ENCODE data around the gene FNBP1.
"Not testable (repeated sequence)": the region's sequence is repeated elsewhere in the genome, so short reads cannot be mapped to it uniquely, and the experiment has no call there.

Gene FNBP1

DNA sequence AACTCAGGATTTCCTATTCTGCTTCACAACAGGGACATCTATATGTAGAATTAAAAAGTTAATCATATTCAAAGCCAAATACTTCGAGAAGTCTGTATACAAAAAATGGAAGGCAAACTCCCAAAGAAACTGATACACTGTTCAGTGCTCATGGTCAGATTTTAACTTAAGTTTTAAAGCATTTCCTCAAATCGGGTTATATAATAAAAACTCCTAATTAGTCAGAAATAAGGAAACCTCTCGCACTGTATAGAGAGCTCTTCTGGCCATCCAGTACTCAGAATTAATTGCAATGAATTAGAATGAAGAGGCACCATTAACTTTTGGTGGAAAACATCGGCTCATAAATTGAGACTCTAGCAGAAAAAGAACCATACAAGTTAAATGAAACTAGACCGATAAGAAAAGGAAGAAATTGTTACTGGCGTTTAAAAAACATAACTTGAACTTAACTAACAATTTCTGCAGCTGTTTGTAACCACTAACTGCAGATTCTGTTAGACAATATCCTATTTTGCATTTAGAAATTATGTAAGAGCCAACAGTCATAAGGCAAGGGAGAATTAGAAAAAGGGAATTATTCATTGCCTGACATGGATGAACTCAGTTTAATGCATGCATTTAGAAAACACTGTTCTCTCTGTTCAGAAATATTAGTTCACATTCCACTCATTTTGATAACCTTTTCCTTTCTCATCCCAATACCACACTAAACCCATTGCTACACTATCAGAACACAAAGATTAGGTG is 96.6 kb downstream of the FNBP1 start:
- DNase-seq: no peak

DNA sequence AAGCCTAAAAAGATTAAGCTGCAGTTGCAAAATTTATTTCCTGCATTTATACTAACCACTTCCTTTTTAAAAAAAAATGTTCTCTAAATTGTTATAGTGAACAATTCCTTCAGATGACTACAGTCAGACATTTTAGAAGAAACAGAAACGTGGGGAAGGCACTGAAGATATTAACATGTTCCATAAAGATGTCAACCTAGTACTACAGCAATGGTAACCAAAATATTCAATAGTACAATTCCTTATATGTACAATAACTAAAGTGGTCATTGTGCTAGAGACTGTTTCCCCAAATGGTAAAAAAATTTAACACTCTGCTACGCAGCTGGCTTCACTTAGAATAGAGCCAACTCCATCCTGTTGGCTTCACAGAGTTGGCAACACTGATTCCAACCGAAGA is 97.7 kb downstream of the FNBP1 start:
- DNase-seq: no peak

DNA sequence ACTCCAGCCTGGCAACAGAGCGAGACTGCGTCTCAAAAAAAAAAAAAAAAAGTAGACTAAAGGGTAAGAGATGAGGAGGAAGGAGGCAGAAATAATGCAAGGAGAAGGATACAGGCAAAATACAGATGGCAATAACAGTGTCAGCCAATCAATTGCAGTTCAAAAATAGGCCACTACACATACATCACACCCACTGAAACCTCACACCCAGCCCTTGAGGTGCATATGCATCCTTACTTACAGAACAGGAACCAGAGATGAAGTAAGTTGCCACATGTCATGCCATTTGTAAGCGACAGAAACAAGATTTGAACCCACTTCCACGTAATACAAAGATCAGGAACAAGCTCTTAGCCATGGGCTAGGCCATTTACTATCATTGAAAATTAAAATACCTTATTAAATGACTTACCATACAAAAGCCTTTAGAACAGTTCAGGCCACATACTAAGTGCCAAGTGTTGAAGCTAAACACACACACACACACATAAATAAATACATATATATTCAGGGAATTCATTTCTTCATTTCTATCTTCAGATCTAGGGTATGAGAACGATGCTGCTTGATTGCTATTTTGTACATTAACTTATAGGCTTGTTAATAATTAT is 98.4 kb downstream of the FNBP1 start:
- DNase-seq: no peak

DNA sequence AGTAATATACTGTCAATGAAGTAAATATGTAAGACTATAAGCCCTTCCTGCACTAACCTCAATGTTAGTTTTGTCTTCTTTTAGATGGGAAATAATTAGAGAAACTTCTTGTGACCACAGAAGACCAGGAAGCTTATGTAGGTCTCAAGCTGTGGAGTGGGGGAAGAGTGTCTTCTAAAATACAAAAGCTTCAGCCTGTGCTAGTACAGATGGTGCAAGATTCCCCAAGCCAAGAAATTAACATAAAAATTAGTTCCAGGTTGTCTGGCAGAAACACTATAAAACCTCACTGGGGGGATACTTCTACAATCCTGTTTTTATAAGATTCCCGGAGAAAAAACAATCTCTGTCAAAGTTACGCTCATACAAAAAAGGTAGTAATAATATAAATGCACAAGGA is 103.6 kb downstream of the FNBP1 start:
- no peak for DNase-seq

DNA sequence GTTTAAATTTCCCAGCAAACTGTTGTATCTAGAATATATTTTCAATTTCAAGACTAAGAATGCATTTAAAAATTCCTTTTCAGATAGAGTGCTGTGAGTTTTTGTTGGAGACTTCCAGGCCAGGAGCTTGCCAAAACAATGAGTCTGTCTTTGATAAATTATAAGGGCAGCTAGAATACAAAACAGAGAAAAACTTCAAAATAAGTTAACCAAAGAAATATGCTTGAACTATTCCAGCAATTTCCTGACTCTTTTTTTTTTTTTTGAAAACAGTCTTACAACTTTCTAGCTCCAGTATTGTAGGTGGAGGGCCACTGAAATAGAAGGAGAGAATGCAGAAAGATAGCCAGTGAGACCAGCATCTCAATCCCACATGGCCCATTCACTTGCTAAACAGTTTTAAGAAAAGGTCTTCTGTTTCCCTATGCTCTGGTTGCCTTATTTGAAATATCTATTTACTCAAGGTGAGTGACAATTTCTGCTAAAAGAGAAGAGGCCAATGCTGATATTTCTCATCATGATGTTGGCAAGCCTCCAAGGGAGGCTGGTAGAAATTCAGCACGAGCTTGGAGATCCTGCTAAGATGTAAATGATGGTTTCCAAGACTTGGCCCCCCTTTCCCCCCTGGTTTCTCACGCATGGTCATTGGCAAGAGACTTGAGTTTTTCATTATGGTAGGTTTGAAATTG is 104.6 kb downstream of the FNBP1 start:
- DNase-seq: no peak

DNA sequence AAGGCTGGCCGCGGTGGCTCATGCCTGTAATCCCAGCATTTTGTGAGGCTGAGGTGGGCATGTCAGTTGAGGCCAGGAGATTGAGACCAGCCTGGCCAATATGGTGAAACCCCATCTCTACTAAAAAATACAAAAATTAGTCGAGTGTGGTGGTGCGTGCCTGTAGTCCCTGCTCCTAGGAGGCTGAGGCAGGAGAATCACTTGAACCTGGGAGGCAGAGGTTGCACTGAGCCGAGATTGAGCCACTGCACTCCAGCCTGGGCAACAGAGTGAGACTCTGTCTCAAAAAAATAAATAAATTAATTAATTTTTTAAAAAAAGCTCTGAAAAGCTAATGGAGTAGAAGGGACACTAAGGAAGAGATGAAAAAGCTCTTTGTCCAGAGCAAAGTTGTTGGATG is 105.1 kb downstream of the FNBP1 start:
- DNase-seq: not testable (repeated sequence)

DNA sequence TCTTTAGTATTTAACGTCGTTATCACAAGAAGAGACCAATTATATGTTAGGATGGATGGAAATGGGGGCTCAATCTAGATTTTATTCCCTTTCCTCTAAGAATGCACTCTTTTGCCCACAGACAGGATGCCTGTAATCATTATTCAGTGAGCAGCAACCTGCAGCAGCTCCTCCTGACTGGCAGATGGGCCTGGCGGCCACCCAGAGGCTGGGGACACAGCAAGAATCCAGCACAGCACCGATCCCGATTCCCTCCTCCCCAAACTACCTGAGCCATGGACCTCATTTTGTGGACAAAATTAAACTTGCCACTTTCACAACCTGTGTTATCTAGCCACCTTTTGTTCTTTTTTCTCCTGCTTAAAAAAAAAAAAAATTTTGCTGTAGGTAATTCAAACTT is 106.8 kb downstream of the FNBP1 start:
- no peak for DNase-seq

DNA sequence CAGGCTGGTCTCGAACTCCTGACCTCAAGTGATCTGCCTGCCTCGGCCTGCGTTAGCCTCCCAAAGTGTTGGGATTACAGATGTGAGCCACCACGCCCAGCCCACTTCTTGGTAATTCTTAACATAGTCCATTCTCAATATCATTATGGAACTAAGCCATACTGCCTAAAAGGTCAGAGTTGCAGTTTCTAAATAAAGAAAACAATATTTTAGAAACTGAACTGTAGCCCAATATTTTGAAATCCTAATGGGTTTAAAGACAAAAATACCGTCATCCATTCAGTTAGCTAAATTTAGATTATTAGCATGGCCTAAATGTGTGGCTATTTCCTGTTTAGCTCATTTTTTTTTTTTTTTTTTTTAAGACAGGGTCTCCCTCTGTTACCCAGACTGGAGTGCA is 108.2 kb downstream of the FNBP1 start:
- DNase-seq: no peak

DNA sequence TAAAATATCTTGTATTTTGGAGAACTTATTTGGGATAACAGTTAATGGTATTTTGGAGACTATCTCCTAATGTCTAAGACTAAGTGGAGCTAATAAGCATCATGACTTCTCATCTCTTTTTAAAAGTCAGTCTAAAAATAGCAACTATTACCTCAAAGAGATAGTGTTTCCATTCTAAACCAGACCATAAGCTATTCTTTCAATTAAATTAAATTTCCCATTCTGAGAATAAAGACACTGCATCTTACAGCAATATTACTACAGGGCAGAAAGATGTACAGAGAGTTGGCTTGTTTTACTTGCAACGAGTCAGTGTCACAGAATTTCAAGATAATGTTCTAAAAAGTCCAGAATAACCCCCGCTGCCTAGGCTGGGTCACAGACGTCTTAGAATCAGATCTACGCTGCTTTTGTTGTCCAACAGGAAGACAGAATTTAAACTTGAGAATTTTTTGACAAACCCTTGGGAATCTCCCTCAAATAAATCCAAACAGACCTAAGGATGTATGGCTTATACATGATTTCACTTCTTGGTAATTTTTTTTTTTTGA is 108.9 kb downstream of the FNBP1 start:
- no peak for DNase-seq

DNA sequence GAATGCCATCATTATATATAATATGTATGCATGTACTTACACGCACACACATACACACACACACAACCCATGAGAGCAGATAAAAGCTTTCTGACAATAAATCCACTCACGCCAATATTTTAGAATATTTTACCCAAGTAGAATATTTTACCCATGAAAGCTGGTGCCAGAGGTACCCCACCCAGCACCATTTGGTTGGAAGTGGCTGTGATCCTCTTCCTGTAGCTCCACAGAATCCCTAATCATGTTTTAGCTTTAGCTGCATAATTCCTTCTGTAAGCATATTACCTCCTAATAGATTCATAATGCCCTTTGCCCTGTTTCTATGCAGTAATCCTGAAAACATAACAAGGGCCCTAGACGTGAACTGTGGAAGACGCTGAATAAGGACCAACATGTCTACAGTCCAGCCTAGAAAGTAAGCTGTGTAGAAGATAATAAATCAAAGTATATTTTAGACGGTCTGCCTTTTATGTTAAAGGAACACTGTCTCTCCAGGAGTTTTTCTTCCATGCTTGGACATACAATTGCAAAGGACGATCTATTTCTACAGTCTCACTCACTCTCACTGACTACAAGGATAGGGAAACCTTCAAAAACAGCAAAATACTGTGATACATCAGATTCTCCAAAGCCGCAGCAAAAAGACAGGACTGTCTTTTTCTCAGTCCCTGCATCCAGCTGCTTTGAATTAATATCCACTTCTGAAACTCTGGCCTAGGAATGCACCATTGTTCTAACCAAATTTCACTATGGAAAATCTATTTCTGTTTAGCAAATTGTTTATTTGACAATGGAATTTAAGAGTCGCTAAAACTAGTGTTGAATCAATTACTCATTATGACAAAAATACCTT is 109.6 kb downstream of the FNBP1 start:
- no peak for DNase-seq

DNA sequence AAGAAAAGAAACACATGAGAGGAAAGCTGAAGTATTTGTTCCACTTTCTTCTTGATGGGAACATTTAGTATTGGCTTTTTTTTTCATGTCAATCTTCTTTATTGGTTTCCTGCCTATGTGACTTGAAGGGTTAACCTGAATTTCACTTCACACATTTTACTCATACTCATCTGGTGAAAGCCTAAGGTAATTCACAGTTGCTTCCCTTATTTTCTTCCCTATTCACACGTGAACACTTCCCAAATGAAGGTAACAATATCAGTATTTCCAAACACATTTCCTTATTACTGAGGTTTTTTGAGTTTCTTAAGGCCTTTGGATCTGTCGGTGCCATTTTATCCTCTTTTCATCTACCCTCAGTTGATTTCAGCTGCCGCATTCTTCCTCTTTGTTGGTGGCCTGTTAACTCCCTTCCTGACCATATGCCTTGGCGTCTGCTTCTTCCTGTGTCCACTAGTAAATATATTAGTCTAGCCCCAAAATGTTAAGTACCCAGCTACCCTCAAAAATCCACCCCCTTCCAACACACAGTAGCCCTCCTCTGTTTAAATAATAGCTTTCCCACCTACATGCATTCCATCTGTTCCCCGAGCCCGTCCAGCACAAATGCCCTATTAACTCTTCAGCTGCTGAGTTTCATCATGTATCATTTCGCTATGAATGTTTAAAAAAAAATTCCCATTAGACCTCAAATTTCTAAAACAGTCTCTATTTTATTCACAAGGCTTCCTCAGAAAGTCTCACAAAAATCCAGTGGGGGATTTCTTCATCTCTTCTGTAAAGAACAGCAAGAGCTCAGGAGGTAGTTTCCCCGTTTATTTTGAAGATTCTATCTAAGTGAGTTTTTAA is 110.5 kb downstream of the FNBP1 start:
- no peak for DNase-seq

DNA sequence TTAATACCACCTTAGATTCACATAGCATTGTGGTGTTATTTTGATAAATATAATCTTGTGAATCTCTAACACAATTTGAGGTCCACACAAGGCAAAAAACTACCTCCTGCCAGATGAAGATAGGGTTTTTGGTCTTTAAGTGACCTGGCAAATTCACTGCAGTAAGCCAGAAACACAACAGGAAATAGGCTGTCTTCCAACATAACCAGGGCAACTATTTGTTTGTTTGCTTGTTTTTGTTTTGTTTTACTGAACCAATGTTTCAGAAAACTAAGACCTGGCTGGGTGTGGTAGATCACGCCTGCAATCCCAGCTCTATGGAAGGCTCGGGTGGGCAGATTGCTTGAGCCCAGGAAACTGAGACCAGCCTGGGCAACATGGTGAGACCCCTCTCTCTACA is 112.2 kb downstream of the FNBP1 start:
- no peak for DNase-seq

DNA sequence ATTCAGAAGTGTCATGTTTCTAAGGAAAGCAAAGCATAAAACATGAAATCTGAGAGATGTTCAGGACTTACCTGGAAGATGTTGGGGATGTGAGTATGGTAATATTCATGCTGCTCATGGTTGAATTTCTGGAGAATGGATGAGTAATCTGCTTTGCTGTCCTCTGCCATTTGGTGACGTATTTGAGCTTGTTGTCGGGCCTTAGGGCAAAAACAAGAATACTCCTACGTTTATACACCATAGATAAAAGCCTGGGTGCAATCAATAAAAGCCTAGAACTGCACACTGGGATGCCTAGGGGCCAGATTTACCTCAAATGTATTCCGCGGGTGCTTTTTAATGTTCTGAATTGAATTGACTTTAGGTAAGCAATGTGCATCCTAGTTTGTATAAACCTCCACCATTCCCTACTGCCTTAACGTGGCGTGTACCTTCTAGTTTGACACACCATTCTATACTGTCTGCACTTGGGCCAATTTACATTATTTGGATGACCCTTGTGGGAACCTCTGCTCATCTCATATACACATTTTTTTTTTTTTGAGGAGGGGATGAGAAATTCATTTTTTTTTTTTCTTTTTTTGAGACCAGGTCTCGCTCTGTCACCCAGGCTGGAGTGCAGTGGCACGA is 113.4 kb downstream of the FNBP1 start:
- DNase-seq: no peak

DNA sequence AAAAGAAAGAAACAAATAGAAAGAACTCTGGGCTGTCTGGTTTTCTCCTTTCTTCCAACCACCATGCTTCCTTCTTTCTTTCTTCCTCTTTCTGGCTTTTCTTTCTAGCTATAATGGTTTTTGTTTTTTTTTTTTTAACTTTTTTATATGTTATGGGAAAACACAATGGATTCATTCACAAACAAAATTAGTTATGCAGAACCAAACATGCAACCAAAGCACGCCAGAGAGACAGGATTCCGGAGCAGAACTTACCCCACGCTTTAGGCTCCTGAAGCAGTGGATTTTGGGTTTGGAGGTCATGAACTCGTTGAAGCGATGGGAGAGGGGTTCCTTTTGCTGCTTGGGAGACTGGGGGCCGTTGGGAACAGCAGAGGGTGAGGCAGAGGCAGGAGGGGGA is 119.4 kb downstream of the FNBP1 start:
- DNase-seq: no peak

DNA sequence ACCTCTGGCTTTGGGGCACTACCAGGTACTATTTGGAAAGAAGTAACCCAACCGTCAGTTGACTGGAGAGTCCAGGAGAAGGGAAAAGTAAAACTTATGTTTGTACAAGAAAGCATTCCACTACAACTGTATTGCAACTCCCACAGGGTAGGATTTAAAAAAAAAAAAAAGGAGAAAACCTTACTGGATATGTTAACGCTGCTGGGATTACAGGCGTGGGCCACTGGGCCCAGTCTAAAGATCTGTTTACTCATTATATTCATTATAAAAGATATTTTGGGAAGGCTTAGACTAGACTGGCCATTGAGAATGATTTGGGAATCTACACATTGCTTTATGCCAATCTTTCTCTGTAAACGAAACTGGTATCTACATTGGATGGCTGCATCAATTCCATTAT is 121.1 kb downstream of the FNBP1 start:
- DNase-seq: no peak

DNA sequence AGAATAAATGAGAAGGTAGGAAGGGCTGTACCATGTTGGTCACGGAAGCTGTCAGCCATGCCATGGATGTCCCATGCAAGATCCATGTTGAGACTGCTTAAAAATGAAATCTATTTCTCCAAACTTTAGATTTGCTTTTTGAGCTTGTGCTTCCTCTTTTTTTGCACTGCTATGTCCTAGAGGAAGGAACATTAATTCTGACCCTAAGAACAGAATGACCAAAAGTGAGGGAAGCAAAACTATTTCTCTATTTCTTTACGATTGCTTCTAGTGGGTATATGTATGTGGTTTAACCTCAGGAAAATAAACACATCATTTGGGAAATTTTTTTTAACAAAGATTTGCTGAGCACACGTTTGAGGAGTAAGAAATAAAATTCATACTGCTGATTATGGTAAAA is 123.1 kb downstream of the FNBP1 start:
- DNase-seq: no peak

DNA sequence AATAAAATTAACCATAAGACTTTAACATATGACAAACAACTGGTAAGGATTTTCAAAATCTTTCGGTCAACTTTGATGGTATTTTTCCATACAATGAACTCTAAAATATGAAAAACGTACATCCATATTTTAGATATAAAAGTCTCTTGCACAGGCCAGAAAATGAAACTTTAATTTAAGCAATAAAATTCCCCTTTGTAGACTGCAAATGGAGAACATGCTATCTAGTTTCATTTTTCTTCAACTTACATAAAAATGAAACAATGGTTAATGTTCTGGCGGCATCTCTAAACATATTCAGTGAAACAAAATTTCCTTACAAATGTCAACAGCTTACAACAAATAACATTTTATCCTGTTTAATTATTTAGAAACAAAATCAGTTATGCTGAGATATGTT is 123.7 kb downstream of the FNBP1 start:
- no peak for DNase-seq

DNA sequence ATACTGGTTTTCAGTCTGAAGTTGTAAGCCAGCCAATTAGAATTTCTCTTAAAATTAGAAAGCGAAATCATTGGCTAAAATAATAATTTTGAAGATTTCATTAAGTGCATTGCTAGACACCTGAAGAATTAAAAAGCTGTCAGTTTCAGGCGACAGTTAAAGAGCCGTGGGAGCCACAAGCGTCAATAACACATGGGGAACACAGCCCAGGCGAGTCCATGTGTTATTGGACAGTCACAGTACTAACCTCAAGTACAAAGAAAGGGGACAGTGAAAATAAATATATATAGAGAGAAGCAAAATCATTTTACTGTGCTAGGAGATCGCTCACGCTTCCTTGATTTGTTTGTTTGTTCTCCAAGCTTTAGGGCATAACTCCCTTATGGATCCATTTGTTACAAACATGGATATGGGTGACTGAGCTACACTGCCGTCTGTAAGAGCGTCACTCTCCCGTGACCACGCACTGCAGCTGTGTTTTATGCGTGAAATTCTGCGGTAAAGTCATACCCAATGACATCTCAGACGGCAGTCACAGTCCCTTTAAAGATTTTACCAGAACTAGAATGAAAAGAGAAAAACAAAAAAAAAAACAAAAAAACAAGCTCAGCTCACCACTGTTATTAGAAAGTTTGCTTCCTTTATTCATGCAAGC is 124.6 kb downstream of the FNBP1 start:
- DNase-seq: no peak

DNA sequence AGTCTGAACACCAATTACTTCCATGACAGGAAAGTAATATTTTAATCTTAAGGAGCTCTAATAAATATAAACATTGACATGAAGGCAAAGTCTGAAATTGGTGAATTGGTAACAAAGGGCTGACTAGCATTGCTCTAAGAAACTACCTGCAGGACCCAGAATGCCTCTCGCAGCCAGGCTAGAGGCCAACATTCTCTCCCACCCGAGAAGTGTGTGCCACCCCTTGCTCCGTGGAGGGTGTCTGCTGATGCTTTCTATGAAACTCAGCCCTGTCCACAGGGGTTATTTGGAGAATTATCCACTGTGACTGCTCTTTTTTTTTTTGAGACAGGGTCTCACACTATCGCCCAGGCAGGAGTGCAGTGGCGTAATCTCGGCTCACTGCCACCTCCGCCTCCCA is 126.3 kb downstream of the FNBP1 start:
- no peak for DNase-seq

DNA sequence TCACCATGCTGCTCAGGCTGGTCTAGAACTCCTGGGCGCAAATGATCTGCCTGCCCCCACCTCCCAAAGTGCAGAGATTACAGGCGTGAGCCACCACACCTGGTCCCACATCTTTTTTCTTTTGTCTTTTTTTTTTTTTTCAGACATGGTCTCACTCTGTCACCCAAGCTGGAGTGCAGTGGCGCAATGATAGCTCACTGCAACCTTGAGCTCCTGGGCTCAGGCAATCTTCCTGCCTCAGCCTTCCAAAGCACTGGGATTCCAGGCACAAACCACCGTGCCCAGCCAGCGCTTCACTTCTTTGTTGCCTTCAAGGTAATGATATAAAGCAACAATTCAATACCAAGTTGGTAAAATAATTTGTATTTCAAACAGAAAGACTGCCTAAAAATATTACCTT is 128.9 kb downstream of the FNBP1 start:
- DNase-seq: no peak
